Measurements from ENCODE around the gene TNFRSF18.
"Not testable (repeated sequence)": the region's sequence is repeated elsewhere in the genome, so short reads cannot be mapped to it uniquely, and the experiment has no call there.

Gene TNFRSF18

DNA sequence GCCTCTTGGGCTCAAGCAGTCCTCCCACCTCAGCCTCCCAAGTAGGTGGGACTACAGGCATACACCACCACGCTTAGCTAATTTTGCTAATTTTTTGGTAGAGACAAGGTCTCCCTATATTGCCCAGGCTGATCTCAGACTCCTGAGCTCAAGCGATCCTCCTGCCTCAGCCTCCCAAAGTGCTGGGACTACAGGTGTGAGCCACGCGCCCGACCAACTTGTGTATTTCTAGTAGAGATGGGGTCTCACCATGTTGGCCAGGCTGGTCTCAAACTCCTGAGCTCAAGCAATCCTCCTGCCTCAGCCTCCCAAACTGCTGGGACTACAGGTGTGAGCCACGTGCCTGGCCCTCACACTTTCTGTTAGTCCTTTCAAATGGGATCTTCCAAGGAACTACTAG lies 10.7 kb downstream of the TNFRSF18 start:
- DNase-seq = not testable (repeated sequence)

DNA sequence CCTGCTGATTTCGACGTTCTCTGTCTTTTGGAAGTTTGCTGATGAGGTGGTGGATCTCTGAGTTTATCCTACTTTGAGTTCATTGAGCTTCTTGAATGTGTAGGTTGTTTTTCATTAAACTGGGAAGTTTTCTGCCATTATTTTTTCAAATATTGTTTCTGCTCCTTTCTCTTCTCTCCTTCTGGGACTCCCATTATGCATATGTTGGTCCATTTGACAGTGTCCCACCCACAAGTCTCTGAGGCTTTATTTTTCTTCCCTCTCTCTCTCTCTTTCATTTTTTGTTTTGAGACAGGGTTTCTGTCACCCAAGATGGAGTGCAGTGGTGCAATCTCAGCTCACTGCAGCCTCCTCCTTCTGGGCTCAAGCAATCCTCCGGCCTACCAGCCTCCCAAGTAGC lies 11.7 kb downstream of the TNFRSF18 start:
- no peak for DNase-seq

DNA sequence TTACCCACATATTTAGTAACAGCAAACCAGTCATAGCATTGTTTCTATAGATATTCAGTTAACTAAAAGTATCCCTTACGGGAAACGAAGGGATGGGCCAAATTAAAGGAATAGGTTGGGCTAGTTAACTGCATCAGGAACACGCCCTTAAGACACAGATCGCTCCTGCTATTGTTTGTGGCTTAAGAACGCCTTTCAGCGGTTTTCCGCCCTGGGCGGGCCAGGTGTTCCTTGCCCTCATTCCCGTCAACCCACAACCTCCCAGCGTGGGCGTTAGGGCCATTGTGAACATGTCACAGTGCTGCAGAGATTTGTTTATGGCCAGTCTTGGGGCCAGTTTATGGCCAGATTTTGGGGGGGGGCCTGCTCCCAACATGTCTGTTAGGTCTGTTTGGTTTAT lies 14.7 kb downstream of the TNFRSF18 start:
- no peak for DNase-seq

DNA sequence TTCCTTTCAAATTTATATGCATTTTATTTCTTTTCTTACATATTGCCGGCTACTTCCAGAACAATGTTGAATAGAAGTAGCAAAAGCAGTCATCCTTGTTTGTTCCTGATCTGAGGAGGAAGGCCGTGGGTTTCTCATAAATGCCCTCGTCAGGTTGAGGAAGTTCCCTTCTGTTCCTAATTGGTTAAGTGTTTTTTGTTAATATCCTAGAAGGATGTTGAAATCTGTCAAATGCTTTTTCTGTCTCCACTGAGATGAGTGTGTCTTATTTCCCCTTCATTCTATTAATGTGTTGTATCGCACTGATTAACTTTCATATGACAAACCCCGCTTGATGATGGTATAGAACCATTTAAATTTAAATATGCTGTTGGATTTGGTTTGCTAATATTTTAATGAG lies 17.3 kb downstream of the TNFRSF18 start:
- DNase-seq = no peak

DNA sequence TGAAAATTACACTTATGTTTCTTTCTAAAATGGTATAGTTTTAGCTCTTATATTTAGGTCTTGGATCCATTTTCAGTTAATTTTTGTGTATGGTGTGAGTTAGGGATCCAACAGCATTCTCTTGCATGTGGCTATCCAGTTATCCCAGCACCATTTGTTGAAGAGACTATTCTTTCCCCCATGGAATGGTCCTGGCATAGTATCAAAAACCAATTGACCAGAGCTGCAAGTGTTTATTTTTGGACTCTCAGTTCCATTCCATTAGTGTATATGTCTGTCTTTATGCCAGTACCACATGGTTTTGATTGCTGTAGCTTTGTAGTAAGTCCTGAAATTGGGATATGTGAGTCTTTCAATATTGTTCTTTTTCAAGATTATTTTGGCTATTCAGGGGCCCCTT lies 18.5 kb downstream of the TNFRSF18 start:
- no peak for DNase-seq

DNA sequence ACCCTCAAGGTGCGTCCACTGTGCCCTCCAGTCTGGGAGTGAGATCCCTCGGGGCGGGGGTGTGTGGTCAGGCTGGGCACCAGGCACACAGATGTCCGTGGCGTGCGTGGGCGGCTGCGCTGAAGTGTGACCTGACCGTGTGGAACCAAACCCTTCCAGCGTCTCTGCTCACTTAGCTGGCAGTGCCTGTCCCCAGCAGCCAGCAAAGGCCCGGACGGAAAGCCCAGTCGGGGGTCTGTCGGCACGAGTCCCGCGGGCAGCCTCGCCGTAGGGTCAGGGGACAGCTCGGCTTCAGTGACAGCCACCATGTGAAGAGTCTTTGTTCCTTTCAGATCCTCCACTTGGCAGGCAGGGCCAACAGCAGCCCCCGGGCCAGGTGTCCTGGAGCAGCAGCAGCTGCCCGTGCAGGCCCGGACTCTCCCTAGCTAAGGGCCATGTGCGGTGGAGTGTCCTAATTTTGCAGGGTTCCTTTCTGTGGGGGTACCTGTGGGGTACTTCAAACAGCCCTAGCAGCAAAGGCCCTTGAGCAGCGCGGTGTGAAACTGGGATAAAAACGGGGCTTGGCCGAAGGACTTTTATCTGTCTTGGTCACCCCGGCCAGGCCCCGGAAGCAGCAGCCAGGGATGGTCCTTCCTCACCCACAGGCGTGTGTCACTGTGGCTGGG lies 21.2 kb downstream of the TNFRSF18 start:
- no peak for DNase-seq

DNA sequence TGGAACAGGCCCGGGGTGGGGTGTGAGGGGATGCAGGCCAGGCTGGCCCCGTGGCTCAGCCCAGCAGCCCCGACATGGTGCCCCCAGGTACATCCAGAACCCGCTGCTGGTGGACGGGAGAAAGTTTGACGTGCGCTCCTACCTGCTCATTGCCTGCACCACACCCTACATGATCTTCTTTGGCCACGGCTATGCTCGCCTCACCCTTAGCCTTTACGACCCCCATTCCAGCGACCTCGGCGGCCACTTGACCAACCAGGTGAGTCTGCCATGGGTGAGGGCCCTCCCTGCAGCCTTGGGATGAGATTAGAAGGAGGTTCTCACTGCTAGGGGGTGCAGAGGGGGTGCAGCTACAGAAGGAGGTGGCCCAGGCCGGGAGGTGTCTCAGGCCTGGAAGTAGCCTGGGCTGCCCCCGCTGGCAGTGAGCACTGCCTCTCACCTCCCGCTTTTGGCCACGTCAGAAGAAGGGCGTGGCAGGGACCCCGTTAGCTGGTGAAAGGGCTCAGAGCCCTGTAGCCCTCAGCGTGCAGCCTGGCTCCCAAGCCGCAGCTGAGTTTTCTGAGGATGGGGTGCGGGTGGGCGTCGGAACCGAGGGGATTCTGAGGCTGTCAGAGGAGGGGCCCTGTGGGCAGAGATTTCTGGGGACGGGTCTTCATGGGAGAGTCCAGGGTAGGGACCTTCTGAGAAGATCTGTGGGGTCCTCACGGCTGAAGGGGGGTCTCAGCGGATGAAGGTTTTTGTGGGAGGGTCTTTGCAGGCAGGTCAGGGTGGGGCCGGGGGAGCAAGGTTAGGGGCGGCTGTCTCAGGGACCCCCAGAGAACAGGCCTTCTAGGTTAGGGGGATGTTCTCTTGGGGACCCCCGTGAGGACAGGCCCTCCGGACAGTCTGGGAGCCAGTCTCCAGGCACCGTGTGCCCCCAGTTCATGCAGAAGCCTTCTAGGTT lies 22.3 kb downstream of the TNFRSF18 start:
- no peak for DNase-seq

DNA sequence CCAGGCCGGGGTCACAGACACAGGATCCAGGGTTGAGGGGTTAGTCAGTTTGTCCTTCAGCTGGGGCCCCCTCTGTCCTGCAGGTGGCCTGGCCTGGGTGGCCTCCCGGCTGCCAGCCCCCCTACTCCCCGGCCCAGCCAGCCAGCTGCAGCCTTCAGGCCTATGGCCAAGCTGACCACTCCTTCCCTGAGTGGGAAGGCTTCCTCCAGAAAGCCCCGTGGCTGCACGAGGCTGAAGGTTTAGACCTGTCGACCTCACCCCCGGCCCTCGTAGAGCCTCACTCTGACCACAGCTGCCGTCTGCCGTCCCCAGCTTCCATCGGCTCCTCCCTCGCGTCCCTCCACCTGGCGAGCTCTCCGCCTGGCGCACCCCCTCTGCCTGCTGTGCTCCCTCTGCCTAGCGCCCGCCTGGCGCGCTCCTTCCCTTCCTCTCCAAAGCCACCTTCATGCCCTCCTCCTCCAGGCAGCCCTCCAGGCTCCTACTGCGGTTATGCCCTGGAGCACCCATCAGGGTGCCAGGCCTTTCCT lies 23.1 kb downstream of the TNFRSF18 start:
- DNase-seq = no peak

DNA sequence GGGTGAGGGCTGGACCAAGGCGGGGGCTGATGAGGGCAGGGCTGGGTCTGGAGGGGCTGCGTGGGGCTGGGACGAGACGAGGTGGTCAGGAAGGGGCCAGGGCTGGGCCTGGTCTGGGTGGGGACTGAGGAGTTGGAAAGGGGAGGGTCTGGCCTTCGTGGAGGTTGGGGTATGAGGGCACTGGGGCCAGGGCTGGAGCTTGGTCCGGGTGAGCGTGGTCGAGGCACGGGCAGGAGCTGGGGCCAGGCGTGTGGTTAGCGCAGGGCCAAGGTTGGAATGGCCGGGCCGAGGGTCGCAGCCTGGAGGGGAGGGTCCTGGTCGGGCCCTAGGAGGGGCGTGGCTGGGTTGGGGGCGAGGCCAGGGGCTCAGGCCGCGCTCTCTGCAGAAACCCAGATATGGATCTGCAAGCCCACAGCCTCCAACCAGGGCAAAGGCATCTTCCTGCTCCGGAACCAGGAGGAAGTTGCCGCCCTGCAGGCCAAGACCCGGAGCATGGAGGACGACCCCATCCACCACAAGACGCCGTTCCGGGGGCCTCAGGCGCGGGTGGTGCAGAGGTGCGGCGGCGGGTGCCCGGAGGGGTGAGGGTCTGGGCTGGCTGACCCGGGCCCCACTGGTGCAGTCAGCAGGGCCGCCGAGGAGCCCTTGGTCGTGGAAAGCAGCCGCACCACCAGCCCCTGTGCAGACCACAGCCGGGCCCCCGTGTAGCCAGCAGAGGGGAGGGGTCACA lies 23.7 kb downstream of the TNFRSF18 start:
- no peak for DNase-seq

DNA sequence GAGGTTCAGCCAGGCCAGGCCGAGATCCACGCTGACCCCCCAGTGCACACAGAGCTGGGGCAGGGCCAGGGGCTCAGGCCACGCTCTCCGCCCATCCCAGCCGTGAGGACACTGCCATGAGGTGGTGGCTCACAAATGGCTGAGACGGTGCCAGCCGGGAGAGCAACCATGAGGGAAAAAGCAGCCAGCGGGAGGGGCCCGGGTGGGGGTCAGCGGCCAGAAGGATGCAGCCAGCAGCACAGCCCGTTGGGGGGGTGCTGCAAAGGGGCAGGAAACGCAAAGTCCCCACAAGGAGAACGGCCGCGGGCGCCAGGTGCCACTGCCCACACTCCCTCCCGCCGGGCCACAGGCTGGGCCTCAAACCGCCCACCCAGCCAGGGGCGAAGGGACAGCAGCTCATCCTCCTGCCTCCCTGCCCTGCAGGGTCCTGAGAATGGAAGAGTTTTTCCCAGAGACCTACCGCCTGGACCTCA lies 24.4 kb downstream of the TNFRSF18 start:
- DNase-seq = no peak

DNA sequence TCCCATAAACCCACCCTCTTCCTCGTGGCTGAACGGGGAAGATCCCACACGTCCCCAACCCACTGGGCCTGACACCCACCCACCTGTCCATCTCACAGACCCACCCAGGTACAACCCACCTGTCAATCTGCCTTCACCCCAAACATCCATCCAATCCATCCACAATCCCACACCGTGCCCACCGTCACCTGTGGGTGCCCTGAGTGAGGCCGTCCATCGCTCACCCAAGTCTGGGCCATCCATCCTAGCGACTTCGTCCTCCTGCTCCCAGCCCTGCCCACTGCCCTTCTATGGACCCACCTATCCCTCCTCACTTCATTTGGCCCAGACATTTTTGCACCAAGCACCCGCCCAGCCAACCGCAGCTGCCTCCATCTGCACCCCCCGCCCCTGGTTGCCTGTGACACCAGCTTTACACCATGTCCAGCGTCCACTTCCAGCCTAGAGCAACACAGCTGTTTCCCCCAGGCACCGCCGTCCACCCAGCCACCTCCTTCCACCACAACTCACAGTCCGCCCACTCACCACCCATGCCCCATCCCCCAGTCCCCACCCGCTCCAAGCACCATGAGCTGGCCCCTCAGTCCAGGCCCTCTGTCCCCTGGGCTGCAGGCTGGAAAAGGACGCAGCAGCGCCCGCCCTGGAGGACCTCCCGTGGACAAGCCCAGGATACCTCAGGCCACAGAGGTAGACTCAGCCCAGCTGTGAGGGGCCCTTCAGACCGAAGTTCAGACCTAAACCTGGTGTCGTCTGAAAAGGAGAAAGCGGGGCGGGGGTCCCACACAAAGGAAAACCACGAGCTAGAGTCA lies 25.1 kb downstream of the TNFRSF18 start:
- DNase-seq = no peak

DNA sequence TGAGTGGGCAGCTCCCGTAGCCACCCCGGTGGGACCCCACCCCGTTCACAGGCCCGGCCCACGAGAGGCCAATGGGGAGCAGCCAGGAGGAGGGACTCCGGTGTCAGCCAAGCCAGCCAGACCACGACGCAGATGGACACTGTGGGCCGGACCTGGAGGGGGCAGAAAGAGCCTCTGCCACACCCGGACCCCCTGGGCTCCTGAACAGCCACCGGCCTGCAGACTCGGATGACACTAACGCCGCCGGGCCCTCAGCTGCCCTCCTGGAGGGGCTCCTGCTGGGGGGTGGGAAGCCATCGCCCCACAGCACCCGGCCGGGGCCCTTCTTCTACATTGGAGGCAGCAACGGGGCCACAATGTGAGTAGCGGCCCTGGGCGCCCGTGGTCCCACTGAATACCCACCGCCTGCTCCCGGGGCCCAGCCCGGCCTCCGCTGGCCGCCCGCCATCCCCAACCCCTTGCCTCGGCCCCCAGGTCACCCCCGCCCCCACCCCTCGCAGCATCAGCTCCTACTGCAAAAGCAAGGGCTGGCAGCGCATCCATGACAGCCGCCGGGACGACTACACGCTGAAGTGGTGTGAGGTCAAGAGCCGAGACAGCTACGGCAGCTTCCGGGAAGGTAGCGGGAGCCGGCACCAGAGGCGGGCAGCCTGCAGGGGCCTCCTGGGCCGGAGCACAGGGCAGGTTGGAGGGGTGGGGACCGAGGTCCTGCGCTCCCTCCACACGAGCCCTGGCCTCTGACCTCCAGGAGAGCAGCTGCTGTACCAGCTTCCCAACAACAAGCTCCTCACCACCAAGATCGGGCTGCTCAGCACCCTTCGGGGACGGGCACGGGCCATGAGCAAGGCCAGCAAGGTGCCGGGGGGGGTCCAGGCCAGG lies 26.2 kb downstream of the TNFRSF18 start:
- no peak for DNase-seq

DNA sequence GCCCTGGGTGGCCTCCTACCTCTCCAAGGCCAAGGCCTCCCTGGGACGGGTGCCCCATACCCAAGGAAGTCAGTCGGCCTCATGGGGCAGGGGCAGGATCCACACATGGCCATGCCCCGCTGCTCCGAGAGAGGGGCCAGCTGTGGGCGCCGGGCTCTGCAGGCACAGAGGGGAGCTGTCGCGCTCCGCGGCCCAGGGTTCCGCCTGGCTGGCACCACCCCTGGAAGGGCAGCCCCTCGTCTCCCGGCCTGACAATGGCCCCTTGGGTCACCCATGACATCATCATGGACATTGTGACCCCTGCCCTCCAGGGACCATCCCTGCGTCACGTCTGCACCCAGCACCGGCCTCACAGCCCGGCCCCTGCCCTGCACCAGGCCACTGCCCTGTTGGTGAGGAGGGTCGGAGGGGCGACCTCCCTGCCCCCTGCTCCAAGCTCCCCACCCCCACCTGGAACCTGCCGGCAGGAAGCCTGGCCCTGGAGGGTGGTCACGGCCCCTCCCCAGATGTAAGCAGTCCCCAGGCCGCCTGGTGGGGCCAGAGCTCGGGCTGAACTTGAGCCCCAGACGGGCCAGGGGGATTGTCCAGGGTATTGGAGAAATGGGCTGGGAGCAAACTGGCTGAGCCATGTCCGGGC lies 26.9 kb downstream of the TNFRSF18 start:
- no peak for DNase-seq

DNA sequence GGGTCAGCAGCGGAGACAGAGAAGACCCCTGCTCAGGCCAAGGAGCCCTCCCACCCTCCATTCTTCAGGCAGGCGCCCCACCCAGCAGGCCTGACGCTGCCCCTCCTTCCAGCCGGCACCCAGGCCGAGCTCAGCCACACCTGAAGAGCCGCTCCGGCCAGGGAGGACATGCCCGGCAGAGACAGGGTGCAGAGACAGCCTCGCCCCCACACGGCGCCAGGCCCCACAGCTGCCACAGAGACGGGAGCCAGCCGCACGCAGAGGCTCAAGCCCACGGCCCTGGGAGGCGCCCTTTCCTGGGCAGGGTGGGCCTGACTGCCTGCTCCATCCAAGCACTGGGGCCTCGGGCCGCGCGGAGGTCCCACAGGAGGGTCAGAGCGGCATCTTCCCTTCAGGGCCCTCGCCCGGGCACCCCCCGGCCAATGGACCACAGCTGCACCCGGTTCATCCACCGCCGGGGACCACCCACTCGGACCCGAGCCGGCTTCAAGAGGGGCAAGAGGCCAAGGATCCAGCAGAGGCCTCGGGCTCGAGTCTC lies 27.5 kb downstream of the TNFRSF18 start:
- DNase-seq = no peak

DNA sequence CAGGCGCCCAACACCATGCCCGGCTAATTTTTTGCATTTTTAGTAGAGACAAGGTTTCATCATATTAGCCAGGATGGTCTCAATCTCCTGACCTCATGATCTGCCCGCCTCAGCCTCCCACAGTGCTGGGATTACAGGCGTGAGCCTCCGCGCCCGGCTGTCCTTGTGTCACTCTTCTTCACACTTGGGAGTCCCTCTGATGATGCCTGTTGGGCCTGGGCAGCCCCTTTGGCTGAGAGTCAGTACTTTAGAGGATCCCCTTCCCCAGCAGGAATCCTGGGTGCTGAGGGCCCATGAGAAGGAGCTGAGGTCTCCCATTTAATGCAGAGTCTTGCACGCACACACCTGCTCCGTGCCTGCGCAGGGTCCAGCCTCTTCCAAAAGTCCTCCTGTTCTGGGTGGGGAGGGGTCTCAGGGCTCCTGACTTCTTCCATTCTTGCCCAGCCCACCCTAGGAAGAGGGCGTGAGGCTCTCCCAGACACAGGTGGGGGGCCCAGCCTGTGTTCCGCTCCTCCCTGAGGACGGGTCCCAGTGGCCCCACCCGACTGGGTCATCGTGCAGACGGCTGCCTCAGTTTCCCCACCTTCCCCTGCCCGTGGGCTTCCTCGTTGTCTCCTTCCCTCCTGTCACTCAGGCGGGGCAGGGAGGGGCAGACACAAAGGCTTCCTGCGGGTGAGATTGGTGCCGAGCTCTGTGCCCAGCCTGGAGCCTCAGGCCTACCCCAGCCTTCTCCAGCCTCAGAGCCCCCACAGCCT lies 28.8 kb downstream of the TNFRSF18 start:
- DNase-seq = no peak

DNA sequence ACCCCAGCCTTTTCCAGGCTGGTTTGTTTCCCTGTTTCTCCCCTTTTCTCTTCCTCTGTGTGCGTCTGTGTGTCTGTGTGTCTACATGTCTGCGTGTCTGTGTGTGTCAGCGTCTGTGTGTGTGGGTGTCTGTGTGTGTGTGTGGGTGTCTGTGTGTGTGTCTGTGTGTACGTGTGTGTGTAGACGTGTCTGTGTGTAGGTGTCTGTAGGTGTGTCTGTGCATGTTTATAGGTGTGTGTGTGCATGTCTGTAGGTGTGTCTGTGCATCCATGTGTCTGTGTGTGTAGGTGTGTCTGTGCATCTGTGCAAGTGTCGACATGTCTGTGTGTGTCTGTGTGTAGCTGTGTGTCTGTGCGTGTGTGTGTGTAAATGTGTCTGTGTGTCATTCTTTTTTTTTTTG lies 29.5 kb downstream of the TNFRSF18 start:
- no peak for DNase-seq

DNA sequence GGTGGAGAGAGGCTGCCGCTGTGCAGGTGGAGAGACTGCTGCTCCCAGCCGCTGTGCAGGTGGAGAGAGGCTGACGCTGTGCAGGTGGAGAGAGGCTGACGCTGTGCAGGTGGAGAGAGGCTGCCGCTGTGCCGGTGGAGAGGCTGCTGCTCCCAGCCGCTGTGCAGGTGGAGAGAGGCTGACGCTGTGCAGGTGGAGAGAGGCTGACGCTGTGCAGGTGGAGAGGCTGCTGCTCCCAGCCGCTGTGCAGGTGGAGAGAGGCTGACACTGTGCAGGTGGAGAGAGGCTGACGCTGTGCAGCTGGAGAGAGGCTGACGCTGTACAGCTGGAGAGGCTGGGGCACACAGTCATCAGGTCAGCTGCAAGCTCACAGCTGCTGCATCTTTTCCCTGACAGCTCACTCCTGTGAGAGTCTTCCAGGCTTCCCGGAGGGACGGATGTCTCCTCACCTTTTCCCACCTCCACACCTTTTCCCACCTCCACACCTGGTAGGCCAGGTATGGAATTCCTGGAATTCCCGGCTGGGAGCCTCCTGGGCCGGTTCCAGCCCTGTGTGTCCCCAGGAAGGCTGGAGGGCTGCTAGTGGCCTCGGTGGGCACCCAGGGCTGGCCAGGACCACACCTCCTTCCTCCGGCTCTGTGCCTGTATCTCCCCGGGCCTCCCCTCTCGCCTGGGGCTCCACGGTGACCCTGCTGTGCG lies 30.2 kb downstream of the TNFRSF18 start:
- not testable (repeated sequence) for DNase-seq

DNA sequence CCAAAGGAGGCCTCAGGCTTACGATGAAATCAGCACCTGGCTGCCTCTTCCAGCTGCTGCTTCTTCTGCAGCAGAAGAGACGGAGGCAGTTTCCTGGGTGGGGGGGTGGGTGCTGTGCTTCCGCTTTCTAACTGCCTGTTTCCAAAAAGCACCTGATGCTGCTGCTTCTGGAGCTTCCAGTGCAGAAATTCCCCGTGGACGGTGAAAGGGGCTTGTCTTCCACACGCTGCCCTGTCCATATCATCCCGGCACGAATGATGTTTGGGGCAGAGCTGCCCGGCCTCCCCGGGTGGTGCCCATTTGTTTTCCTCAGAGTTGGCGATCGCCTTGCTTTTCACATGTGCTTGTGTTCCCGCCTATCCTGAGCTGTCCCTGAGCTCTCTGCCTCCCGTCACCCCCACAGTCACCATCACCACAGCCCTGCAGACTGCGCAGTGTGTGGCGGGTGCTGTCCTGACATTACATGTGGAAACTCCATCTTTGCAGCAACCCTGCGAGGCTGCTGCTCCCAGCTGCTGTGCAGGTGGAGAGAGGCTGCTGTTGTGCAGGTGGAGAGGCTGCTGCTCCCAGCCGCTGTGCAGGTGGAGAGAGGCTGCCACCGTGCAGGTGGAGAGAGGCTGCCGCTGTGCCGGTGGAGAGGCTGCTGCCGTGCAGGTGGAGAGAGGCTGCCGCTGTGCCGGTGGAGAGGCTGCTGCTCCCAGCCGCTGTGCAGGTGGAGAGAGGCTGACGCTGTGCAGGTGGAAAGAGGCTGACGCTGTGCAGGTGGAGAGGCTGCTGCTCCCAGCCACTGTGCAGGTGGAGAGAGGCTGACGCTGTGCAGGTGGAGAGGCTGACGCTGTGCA lies 30.9 kb downstream of the TNFRSF18 start:
- DNase-seq = no peak
